Measurements from ENCODE around the gene IL1RAPL1.
"Not testable (repeated sequence)": the region's sequence is repeated elsewhere in the genome, so short reads cannot be mapped to it uniquely, and the experiment has no call there.

Gene IL1RAPL1

DNA sequence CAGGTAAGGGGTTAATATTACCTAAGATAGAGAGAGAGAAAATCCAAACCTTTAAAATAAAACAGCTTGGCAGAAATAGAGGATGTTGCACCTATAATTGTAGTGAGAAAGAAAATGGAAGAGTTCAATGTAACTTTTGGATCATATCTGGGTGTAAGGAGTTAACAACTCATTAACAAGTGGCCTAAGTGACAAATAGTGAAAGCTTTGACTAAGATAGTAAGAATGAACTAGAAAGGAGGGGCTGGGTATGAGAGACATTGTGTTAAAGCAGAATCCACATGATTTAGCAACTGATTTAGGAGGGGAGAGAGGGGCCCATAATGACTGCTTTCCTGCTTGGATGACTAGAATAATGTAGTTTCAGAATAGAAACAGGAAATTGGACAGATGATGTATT lies 761.0 kb downstream of the IL1RAPL1 start:
- TF ChIP-seq CTCF (conservative IDR thresholded peaks at IDR 0.05) (no peak), ZFX (IDR thresholded peaks at IDR 0.05) (no peak)
- H3K27ac ChIP-seq: no peak overlapping the region

DNA sequence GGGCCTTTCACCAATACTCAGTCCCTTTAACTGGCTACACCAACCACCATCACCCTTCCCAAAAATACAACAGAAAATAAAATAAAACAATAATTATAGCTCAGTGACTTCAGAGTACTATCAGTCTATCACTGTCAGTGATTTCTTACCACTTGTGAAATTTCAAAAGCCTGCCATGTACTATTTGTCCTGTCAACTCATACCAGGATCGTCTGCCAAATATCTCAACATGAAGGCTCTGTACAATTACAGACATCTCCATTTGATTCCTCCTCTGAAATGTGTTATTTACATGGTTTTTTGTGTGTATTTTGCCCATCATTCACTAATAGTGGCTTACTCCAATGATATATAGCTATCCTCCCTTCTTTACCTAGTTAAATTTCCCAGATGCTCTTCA lies 772.0 kb downstream of the IL1RAPL1 start:
- TF ChIP-seq ZFX (IDR thresholded peaks at IDR 0.05) (no peak), CTCF (conservative IDR thresholded peaks at IDR 0.05) (no peak)

DNA sequence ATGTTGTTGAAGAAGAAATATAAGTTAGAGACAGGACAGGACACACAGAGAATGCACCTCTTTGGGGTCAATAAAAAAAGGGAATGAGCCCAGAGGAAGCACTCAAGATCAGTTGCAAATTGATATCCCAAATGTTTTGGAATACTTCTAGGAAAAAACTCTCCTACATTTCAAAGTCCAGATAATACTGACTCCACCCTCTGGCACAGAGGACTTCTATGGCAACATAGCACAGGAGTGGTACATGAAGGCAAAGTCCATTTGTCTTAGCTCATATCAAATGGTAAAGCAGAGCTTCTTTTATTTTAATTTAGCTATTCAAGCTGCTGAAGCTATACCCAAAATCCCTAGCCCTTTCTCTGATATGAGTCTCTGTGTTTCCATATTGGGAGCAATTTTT lies 787.5 kb downstream of the IL1RAPL1 start:
- not testable (repeated sequence) for H3K27ac ChIP-seq

More for the DNA sequence above, 772.0 kb downstream of the IL1RAPL1 start:
- H3K27ac ChIP-seq: no peak overlapping the region

- no peak overlapping the region for H3K27ac ChIP-seq
- TF ChIP-seq ZFX (IDR thresholded peaks at IDR 0.05): no peak
- no peak for TF ChIP-seq CTCF (conservative IDR thresholded peaks at IDR 0.05)
Observed at GRCh38 chrX:29376584-29376983, 789.3 kb downstream of the IL1RAPL1 start.

DNA sequence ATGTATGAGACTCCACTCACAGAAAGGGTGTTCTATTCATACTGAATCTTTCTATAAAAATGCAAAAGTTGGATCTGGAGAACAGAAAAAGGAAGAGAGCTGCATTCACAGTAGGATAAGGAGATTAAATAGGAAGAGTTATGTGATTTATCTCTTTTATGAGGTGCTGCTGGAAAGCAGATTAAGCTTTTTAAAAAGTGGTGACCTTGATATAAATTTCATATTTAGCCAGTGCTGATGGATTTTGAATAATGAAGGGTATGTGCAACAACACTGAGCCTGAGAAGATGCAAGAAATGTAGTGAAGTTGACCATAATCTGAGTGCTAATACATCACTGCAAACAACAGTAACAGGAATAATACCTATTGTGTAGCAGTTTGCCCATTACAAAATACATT lies 795.6 kb downstream of the IL1RAPL1 start:
- TF ChIP-seq CTCF (conservative IDR thresholded peaks at IDR 0.05) (no peak), ZFX (IDR thresholded peaks at IDR 0.05) (no peak)
- H3K27ac ChIP-seq: no peak overlapping the region

DNA sequence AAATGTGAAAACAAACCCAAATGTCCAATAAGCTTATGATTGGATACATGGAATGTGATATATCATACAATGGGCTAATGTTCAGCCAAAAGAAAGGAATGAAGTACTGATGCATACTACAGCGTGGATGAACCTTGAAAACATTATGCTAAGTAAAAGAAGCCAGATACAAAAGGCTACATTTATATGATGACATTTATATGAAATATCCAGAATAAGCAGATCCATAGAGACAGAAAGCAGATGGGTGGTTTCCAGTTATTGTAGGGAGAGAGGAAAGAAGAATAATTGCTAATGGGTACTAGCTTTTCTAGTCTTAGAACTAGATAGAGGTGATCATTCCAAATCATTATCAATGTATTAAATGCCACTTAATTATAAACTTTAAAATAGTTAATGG lies 801.3 kb downstream of the IL1RAPL1 start:
- no peak overlapping the region for H3K27ac ChIP-seq
- TF ChIP-seq CTCF (conservative IDR thresholded peaks at IDR 0.05) (no peak), ZFX (IDR thresholded peaks at IDR 0.05) (no peak)

- H3K27ac ChIP-seq: no peak overlapping the region
- TF ChIP-seq CTCF (conservative IDR thresholded peaks at IDR 0.05) (no peak), ZFX (IDR thresholded peaks at IDR 0.05) (no peak)
Observed at GRCh38 chrX:29397506-29397905, 810.3 kb downstream of the IL1RAPL1 start.

- no peak overlapping the region for H3K27ac ChIP-seq
- TF ChIP-seq ZFX (IDR thresholded peaks at IDR 0.05) (no peak), CTCF (conservative IDR thresholded peaks at IDR 0.05) (no peak)
Observed at GRCh38 chrX:29407357-29407756, 820.1 kb downstream of the IL1RAPL1 start.

Data from C4-2B (cell line).